Fibroblast of the aortic adventitia (primary cell): ENCODE measurements around the gene CCDC50. TPM values are rescaled to one million over a fixed set of nuclear protein-coding genes. Genes with fewer than 3 reads are reported as not detected.

Experiments
- DNase-seq: peaks from one replicate; pipeline ENCODE4 v3.0.0-alpha.2; 2010; ENCODE audit warnings: low read depth
- H3K4me3 ChIP-seq: 2 replicates; pipeline ENCODE4 v1.5.1; 2011; ENCODE audit warnings: low read depth, mild to moderate bottlenecking, control low read depth, low read length, moderate library complexity
- CTCF ChIP-seq: IDR thresholded peaks from 2 replicates; pipeline ENCODE4 v1.5.1; 2011; ENCODE audit warnings: mild to moderate bottlenecking, low read length, control low read depth, inconsistent platforms; ENCODE audit not compliant: insufficient read depth
- total RNA-seq: library from RNA; depleted of rRNA; stranded (reverse); fragments of >200 nt; gene quantifications from 2 replicates; pipeline ENCODE4 v1.2.3, GENCODE V29; 2012; ENCODE audit warnings: low replicate concordance

Gene CCDC50
- total RNA-seq, 1 donor: 84.6 TPM

DNA sequence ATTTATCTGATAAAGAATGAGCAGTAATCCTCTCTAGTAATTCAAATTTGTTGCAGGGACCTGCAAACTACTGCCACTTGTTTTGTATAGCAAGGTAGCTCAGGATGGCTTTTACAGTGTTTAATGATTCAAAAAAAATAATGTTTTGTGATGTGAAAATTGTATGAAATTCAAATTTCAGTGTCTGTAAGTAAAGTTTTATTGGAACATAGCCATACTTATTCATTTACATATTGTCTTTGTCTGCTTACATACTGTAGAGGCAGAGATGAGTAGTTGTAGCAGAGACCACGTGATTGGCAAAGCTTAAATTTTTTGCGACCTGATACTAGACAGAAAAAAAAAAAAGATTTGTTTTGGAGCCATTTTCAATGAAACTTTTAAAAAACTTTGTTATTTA lies 7.6 kb downstream of the CCDC50 start:
- no peak overlapping the region for H3K4me3 ChIP-seq
- no peak for TF ChIP-seq CTCF
- DNase-seq: no peak

- no peak for DNase-seq
These were observed 8.9 kb downstream of the CCDC50 start for GRCh38 chr3:191338177-191338488.

GRCh38 chr3:191339316-191339917 lies 10.2 kb downstream of the CCDC50 start:
- DNase-seq: no peak
- TF ChIP-seq CTCF: no peak
- no peak overlapping the region for H3K4me3 ChIP-seq

More at GRCh38 chr3:191338177-191338488, 8.9 kb downstream of the CCDC50 start:
- TF ChIP-seq CTCF: no peak
- no peak overlapping the region for H3K4me3 ChIP-seq

DNA sequence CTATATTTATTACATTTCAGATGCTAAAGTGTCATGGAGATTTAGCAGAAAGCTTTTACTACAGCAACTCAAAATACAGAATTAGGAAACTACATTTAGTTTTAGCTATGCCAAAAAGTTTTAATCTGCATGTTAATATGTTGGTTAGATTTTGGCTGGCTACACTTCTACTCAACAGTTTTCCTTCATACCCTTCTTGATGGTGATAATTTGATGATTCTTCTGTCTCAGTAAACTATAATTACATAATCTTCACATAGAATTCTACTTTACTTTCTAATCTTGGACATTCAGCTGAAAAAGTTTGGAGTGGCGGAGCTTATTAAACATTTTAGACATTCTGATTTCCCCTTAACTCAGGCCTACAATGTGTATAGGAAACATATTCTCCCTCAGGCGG lies 11.2 kb downstream of the CCDC50 start:
- no peak overlapping the region for H3K4me3 ChIP-seq
- DNase-seq: no peak
- TF ChIP-seq CTCF: no peak

GRCh38 chr3:191340966-191341365 lies 11.8 kb downstream of the CCDC50 start:
- H3K4me3 ChIP-seq: no peak overlapping the region
- DNase-seq: no peak
- TF ChIP-seq CTCF: no peak

- TF ChIP-seq CTCF: no peak
- DNase-seq: no peak
- no peak overlapping the region for H3K4me3 ChIP-seq
These were observed 12.8 kb downstream of the CCDC50 start for GRCh38 chr3:191342006-191342405.

GRCh38 chr3:191342411-191342810 lies 13.2 kb downstream of the CCDC50 start:
- no peak for TF ChIP-seq CTCF
- H3K4me3 ChIP-seq: no peak overlapping the region
- no peak for DNase-seq
